ENCODE data around the gene ENO4. TPM values are rescaled to one million over a fixed set of nuclear protein-coding genes. Genes with fewer than 3 reads are reported as not detected.

The ENO4 gene
- polyA plus RNA-seq, 4 donors: 1.3 to 4.3 (median 3.1) TPM

GRCh38 chr10:116866987-116867595 is 17.8 kb downstream of the ENO4 start:
- no peak for DNase-seq (ENCODE audit: low read depth in 4 of 4, low spot score in 3 of 4)

DNA sequence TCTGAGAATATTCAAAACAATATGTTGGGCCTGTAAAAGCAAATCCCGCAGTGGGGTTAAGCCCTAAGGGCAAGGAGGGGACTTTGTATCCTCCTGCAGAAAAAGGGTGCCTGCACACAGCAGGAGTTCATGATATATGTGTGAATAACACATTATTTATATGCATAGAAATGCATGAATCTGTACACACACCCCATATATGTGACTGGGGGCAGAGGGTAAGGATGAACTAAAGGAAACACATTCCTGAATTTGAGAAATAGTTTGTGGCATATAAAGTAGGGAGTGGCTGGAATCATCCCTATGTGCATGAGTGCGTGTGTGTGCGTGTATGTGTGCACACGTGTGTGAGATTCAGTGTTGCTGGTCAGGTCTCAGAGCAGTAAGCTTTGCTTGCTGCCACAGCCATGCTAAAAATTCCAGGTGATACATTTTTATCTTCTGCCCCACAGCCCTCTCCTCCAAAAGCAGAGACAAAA is 18.9 kb downstream of the ENO4 start:
- DNase-seq (ENCODE audit: low read depth in 4 of 4, low spot score in 3 of 4): no peak

- no peak for DNase-seq (ENCODE audit: low read depth in 4 of 4, low spot score in 3 of 4)
These were observed 19.4 kb downstream of the ENO4 start for GRCh38 chr10:116868722-116869121.

GRCh38 chr10:116870949-116871348 is 21.6 kb downstream of the ENO4 start:
- no peak for DNase-seq (ENCODE audit: low read depth in 4 of 4, low spot score in 3 of 4)

- DNase-seq (ENCODE audit: low read depth in 4 of 4, low spot score in 3 of 4): no peak
These were observed 23.8 kb downstream of the ENO4 start for GRCh38 chr10:116873134-116873533.

GRCh38 chr10:116875897-116876296 is 26.6 kb downstream of the ENO4 start:
- DNase-seq (ENCODE audit: low read depth in 4 of 4, low spot score in 3 of 4): no peak

DNA sequence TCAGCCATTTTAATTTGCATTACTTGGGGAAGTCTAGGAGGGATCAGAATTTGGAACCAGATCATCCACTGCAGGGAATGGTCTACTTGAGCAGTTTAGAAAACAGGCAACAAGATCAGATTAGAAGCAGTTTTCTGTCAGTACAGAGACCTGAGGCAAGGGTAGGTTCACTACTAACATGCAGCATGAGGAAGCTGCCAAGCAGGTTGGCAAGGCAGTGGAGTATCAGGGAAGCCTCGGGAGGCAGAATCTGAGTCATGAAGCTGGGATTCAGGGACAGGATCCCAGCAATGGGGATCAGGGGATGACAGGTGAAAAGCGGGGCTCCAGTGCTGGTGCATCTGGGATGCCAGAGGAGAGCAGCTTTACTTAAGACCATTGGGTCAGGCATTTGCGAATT is 28.1 kb downstream of the ENO4 start:
- no peak for DNase-seq (ENCODE audit: low read depth in 4 of 4, low spot score in 3 of 4)

- no peak for DNase-seq (ENCODE audit: low read depth in 4 of 4, low spot score in 3 of 4)
These were observed 28.8 kb downstream of the ENO4 start for GRCh38 chr10:116878123-116878522.

GRCh38 chr10:116879817-116880216 is 30.5 kb downstream of the ENO4 start:
- DNase-seq (ENCODE audit: low read depth in 4 of 4, low spot score in 3 of 4): no peak

DNA sequence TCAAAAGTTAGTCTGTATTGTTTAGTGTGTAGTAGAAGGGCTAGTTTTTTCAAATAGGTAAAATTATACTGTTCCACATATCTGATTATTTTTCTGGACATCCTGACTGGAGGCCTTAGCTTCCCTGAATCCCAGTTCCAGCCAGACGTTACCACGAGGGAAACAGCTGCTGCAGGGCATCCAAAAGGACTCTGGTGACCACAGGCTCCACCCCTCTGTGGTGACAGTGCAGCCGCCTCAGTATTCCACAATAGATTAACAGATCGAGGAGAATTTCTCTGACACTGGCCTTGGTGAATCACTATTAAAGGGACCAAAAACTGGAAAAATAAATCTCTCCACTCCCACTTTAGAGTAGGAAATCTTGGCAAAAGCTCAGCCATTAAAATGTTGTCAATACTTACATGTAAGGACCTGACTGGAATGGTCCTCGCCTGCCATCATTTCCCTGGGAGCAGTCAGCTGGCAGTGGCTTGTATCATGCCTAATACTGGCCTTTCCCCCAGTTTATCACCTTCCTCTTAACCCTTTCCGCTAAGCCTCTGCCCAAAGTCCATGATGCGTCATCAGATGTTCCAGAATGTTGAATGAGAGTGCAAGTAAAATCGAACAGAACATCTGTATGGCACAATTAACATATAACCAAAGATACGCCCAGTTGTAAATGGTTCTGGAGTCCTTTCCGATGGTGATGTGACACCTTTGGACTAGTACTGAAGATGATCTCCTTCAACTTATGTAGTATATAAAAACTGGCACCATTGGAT is 31.6 kb downstream of the ENO4 start:
- no peak for DNase-seq (ENCODE audit: low read depth in 4 of 4, low spot score in 3 of 4)

GRCh38 chr10:116882639-116883038 is 33.3 kb downstream of the ENO4 start:
- no peak for DNase-seq (ENCODE audit: low read depth in 4 of 4, low spot score in 3 of 4)

- no peak for DNase-seq (ENCODE audit: low read depth in 4 of 4, low spot score in 3 of 4)
These were observed 37.5 kb downstream of the ENO4 start for GRCh38 chr10:116886772-116887171.

DNA sequence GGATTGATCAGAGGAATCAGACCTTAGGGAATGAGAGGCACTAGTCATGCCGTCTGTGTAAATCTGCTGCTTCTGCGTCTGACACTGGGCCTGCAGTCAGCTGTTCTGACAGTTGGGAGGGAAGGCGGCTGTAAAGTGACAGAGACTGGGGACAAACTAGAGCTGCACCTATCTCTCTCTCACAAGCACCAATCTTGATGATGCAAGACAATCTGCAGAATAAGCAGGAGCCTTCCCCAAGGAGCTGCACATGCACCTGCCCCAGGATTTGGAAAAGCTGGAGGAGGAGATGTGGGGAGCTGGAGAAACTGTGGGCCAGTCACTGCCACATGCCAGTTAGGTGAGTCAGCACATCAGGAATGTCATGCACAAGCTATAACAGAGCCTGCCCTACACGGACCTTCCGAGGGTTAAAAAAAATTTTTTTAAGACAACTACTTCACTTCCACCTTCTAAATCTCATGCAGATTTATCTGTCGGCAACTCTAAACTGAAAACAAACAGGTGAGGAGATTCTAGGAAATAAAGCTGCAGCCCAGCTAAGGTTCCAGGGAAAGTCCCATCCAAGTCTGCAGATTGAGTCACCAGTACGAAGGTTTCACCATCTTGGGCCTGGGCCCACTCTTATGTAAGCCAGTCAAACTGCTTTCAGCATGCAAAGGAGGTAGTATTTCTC is 39.2 kb downstream of the ENO4 start:
- DNase-seq (ENCODE audit: low read depth in 4 of 4, low spot score in 3 of 4): no peak

- DNase-seq (ENCODE audit: low read depth in 4 of 4, low spot score in 3 of 4): no peak
These were observed 39.8 kb downstream of the ENO4 start for GRCh38 chr10:116889066-116889465.

GRCh38 chr10:116891208-116891607 is 41.9 kb downstream of the ENO4 start:
- DNase-seq (ENCODE audit: low read depth in 4 of 4, low spot score in 3 of 4): peak; percentile 40 to 55 (median 44)

DNA sequence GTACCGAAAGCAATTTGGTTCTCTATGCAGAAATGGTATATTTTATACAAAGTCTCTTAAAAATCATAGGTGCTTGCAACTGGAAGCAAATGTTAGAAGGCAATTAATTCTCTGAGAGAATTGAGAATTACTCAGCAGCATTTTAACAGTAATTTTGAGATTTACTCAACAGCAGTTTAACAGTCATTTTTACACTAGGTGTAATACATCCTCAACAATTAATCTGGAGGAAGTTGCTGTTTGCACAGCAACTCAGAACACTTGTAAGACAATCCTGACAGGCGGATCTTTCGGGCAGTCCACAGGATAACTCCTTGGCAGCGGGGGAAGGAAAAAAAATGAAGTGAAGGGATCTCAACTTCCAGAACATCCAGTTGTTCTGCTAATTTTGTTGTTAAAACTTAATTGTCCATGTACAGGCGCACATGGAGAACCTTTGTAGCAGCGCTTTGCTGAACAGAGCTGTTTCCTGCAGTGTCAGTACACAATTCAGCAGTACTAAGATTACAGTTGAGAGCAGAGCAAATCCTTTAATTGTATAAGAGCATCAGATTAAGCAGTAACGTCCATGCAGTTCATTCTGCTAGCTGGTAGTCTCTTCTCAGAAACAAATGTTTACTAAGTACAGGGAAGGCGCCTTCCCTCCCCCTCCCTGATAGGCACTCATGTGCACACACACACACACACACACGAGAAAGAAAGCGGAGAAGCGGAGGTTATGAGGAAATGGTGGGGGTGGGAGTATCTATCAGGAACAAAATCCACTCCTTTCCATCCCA is 43.8 kb downstream of the ENO4 start:
- DNase-seq (ENCODE audit: low read depth in 4 of 4, low spot score in 3 of 4): peak in 2 of 4 donors; percentile 26 to 32

- DNase-seq (ENCODE audit: low read depth in 4 of 4, low spot score in 3 of 4): no peak
These were observed 44.4 kb downstream of the ENO4 start for GRCh38 chr10:116893686-116894037.

- DNase-seq (ENCODE audit: low read depth in 4 of 4, low spot score in 3 of 4): peak in 2 of 4 donors; percentile 32 to 41
These were observed 50.3 kb downstream of the ENO4 start for GRCh38 chr10:116899626-116900025.

DNA sequence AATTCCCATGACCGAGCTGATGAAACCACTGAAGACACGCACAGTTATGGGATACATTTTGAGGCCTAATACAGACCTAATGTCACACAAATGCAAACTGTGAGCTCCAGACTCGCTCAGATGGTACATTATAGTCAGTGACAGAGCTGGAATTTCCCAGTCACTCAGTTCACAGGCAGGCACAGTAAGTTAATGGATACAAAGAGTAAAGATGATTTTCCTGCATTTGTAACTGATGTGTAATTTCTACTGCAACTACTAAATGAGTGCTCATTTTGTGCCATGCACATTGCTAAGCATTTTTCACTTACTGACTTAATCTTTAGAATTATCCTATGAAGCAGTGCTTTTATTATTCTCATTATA is 56.5 kb downstream of the ENO4 start:
- DNase-seq (ENCODE audit: low read depth in 4 of 4, low spot score in 3 of 4): no peak

DNA sequence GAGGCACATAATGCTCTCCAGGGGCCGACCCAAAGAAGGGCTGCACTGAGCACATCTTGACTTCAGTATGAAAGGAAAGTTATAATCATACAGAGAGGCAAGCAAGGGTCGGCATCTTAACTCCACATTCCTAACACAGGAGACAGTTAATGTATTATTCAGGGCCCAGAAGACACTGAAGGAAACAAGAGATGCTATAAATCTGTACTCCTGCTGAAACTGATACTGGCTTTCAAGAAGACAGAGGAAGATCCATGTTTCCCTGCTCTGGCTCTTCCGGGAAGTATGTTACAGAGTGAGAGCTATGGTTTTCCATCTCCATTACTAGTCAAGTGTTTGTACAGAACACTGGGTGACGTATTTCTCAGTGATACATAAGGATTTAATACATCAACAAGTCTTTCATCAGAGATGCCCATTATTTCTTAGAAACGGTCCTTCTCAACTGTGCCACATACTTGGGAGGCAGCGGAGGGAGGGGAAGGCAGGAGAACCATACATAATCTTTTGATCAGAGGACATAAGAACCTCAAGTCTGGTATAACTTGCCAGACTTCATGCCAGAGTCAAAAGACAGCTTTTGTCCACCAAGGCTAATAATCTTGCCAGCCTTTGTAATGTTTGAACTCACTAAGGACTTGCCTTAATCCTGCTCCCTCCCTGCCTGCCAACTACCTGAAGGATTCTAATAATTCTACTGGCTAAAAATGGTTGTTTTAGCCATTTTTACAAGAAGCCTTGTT is 58.1 kb downstream of the ENO4 start:
- DNase-seq (ENCODE audit: low read depth in 4 of 4, low spot score in 3 of 4): peak in 1 of 4 donors; percentile 29
